Hematopoietic multipotent progenitor cell (in vitro differentiated cells): Measurements from ENCODE around the gene AANAT. TPM values are rescaled to one million over a fixed set of nuclear protein-coding genes. Genes with fewer than 3 reads are reported as not detected.

Experiments
- DNase-seq, 3 donors: peaks; one replicate each; pipeline ENCODE4 v3.0.0-alpha.2; 2011 to 2015; ENCODE audit warnings: low read depth in 2 of 3, low spot score in 2 of 3
- total RNA-seq: library from RNA; depleted of rRNA; stranded (reverse); fragments of >200 nt; gene quantifications from one replicate; pipeline ENCODE4 v1.2.3, GENCODE V29; 2012

AANAT gene
- total RNA-seq: under 0.01 TPM

DNA sequence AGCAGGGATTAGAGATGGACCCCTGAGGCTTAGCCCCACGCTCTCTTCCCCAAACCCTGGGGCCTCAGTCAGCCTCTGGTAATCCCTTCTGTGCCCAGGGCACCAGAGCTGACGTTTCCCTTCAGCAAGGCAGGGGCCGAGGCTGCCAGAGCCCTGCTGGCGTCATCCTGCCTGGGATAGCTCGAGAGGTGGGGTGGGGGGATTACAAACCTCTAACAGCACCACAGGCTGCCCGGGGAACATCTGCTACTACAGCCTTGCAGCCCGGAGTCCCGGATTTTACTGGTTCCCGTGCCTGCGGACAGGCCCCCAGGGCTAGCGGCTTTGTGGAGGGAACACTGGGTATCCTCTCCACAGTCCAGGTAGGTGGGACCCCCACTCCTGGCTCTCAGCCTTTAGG, at the start of gene AANAT:
Gene AANAT, plus strand, starts transcription at position 238 of the 400 bp plus-strand sequence. CDS start 1,144 bp downstream, outside the sequence.
- no peak for DNase-seq

DNA sequence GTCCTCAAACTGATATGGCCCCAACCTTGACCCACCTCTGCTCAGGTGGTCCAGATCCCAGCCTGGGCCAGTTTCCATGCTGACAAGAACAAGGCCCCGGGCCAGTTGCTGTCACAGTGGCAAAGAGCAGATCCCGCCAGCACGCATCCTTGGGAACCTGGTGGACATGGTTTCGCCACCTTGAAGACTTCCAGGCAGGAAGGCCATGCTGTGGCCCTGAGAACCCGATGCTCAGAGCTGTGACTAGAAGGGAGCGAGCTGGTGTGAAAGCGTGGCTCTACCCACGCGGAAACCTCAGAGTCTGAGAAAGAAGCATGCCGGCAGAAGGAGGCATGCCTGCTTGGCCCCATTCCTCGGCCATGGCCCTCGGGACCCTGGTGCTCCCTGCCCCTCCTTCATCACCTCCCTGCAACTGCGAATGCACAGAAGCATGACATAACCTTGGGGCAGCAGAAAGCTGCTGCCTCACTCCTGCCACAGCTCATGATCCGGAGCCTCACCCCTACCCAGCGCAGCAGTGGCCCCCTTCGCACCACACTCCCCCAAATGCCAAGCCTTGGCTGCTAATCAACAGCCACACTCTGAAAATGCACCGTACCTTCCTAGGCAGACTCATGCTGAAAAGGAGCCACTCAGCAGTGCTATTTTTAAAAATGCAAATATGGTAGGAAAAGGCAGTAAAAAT, 47.7 kb upstream of the AANAT start:
- no peak for DNase-seq

DNA sequence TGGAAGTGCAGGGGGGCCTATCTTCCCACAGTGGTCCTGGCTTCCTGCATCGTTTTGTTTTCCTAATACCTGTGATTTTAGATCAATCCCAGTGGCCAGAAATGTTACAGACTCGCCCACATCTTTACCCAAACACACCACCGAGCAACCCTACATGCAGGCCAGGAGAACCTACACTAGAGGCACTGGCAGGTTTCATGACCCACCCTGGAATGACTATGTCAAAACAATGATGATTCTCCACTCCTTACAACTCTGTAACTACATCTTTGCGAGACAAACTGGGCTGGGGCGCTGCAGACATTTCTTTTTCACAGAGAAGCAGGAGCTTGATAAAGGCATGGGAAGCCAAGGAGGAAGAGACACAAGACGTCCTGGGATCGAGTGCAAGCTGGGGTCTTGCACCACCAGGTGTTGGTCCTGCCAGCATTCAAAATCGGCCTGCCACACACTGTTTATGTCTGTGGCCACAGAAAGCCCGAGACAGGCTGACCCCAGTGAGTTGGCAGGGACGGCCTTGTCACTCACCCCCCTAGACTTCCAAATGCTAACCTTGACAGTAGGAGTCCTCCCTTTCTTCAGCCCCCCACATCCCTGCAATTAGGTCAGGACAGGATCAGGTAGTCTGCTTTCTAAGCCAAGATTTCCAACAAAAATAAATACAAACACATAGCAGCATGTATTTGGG, 46.9 kb upstream of the AANAT start:
- no peak for DNase-seq

DNA sequence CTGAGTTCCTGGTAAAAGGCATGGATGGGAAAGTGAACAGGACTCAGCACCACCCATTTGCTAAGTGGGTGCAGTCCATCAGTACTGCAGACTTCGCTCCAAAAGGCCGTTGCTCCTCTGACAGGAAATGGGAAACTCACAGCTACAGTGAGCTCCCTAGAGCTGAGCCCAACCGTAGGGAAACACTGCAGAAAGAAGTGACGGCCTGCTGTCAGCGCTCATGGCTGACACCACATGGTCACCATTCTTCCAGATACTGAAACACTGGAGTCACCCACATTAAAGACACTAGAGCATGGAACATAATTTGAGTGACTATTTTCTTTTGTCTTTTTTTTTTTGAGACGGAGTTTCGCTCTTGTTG, 46.4 kb upstream of the AANAT start:
- DNase-seq: no peak

DNA sequence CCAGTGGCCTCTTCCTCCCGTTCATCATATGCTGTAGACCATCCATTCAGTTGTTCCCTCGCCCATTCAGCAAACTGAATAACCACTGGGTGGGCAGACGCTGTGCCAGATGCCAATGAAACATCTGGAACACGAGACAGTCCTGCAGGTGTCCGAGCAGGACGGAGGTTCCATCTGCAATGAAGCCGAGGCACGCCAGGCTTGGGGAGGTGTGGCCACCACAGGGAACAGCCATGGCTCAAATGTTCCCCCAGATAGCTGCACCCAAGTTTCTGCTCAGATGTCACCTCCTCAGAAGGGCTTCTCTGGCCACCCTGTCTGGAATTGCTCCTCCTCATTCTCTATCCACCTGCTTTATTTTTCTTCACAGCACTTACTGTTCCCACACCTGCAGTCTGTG, 45.0 kb upstream of the AANAT start:
- DNase-seq: no peak

DNA sequence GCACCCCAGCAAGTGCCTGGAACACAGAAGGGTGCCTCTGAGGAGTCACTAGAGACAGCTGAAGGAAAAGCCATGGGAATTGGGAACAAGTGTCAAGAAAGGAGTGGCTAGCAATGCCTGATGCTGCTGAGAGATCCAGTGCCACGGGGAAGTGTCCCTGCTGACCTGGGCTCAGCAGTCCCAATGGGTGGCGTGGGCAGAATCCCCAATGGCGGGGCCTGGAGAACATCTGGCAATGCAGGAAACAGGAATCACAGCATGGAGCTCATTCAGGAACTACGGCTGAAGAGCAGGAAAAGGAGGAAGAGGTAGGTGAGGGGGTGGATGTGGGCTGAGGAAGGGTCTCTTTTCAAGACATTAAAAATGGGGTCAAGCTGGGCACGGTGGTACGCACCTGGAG, 44.5 kb upstream of the AANAT start:
- DNase-seq: no peak

DNA sequence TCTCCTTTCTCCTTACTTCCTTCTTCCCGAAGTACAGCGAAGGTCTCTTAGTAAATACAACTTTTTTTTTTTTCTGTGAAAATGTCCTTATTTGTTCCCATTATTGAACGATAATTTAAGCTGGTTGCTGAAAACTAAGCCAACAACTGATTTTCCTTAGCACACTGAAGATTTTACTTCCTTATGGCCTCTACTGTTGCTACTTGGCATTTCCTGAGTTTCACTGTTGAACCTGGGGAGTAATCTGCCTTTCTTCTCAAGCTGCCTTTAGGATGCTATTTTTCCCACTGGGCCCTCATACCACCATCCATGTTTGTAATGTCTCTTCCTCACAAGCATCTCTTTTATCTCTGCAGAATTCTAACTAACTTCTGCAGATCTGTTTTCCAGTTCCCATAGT, 40.5 kb upstream of the AANAT start:
- no peak for DNase-seq

DNA sequence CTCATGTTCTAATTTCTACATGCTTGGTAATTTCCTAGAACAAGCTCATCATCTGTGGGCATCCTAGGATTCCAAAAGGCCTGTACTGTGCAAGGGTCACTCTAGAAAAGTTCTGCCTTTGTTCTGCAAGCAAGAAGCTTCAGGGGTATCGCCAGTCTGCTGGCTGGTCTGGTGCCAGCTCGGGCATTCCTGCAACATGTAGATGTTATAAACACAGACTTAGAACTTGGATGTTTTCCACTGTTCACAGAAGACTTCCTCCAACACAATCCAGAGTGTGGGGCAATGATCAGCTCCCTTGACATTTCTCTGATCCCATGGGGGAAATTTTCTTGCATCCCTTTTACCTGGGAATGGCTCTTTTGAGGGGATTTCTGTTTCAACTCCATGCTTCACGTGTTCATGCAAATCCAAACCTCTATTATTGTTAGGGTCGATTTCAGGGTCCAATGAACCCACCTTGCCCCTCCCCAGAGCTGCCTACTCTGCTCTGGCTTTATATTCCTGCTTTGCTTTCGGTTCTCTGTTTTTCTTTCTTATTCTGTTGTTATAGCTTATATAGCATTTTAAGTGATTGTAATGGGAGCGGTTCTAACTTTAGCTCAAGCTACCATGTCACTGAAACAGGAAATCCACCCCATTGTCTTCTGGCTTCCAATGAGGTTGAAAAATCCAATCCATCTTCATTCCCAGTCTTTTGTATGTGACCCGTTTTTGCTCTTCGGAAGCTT, 39.7 kb upstream of the AANAT start:
- no peak for DNase-seq

DNA sequence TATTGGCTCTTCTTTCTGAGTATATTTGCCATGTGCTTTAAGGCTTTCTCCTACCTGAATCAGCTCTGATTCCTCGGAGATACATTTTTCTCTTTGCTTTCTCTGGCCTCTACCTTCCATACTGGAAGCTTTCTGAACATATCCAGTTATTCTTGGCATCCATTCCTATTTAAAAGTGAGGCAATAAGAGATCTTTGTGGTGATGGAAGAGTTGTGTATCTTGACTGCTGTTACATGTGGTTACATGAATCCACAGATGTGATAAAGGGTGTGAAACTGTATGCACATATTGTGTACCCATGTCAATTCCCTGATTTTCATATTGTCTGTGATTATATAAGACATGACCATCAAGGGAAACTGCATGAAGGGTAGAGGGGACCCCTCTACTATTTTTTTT, 38.9 kb upstream of the AANAT start:
- DNase-seq: no peak

DNA sequence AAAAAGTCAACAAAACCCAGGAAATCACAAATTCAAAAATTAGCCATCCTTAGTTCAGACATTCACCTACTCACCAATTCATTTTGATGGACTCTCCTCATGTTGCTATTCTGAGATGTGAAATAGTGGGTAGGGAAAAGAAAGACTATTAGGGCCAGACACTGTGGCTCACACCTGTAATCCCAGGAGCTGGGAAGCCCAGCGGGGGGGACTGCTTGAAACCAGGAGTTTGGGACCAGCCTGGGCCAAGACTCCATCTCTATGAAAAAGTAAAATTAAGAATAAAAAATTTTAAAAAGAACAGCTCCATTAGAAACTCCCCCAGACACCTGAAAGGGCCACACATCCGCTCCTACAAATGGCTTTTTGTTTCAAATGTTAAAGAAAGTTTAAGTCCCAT, 35.9 kb upstream of the AANAT start:
- DNase-seq: no peak

DNA sequence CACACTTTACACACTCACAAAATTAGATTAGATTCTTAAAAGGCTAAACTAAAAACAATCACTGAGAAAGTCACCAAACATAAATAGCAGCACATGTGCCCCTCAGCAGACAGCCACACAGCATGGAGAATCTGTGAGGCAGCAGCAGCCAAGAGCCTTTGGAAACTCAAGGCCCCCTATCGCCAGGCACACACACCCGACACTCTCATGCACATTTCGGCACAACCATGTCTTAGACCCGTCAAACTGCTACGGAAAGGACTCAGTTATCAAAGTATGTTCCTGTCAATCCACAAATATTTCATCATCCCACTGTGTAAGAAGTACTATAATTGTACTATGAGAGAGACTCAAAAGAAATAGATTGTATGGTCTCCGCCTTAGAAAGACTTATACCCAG, 35.4 kb upstream of the AANAT start:
- no peak for DNase-seq

DNA sequence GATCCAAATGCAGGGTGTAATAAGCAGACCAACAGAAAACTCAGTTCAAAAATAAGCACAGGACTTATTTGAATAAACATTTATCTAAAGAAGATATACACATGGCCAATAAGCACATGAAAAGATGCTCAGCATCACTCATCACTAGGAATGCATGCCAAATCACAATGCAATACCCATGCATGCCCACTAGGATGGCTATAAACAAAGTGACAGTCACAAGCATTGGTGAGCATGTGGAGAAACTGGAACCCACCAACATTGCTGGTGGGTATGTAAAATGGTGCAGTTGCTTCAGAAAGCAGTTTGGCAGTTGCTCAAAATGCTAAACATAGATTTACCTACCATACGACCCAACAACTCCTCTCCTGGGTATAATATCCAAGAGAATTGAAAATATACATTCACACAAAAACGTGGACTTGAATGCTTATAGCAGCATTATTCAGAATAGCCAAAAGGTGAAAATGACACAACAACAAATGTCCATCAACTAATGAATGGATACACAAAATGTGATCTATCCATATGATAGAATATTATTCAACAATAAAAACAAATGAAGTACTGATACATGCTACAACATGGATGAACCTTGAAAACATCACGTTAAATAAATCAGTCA, 34.6 kb upstream of the AANAT start:
- peak in 1 of 3 donors; percentile 43 for DNase-seq

DNA sequence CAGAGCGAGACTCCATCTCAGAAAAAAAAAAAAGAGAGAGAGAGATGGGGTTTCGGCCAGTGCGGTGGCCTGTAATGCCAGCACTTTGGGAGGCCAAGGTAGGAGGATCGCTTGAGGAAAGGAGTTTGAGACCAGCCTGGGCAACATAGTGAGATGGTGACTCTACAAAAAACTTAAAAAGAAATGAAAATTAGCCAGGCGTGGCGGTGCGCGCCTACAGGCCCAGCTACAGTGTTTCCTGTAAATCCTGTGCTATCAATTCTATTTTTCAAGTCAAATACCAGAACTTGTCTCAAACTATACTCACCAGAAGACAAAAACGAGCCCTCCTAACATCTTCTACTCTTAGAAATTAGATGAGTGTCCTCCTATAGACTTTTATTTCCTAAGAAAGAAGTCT, 33.7 kb upstream of the AANAT start:
- DNase-seq: no peak

DNA sequence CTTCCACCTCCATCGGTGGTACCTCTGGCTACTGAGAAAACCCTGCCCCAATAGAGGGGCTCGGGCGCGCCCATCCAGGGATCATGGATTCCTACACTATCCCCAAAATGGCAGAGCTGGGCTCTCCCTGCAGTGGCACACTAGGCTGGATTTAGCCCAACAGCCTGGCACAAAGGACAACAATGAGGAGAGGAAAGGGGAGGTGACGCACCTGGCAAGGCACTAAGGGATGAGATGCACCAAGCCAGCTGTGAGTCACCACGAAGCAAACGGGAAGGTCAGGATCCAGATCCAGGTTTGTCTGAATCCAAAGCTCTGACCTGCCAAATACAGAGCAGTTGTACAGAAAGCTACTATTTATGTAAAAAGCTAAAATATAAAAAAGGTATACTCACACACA, 32.5 kb upstream of the AANAT start:
- no peak for DNase-seq

DNA sequence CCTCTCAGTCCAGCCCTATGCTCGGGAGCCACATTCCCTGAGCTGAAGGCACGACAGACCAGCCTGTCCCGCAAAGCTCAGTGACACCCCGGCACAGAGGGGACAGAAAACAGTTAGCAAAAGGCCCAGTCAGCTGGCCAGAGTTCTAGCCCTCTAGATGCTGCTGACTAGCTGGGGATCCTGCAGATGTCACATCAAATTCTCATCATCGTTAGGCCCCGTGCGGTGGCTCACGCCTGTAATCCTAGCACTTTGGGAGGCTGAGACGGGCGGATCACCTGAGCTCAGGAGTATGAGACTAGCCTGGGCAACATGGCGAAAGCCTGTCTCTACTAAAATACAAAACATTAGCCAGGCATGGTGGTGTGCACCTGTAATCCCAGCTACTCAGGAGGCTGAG, 31.7 kb upstream of the AANAT start:
- no peak for DNase-seq

DNA sequence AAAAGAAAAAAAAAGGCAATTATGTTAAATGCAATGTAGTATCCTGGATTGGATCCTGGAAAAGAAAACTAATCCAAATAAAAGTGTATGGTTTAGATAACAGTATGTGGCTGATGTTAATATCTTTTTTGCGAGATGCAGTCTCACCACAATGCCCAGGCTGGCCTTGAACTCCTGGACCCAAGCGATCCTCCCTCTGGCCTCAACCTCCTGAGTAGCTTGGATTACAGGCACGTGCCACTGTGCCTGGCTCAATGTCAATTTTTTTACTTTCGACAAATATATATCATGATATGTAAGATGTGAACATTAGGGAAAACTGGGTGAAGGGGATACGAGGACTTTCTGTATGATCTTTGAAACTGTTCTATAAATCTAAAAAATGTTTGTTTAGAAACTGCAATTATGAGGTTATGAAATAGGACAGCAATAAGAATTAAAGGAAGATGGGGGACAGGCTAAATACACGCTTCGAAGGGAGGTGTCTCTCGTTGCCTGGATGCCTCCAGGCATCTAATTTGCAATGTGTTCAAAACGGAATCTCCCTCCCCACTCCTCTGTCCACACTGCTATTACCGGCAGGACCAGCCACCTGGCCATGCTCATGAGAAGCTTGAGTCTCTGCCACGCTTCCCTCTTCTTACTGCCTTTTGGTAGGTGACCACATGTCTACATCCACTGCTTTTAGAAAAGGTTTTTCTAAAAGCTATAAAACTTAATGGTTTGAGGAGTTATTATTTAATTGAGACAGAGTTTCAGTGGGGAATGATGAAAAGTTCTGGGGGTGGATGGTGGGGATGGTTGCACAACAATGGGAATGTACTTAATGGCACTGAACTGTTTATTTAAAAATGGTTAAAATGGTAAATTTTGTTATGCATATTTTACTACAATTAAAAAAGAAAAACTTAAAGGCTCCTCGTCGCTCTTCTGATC, 29.7 kb upstream of the AANAT start:
- no peak for DNase-seq

DNA sequence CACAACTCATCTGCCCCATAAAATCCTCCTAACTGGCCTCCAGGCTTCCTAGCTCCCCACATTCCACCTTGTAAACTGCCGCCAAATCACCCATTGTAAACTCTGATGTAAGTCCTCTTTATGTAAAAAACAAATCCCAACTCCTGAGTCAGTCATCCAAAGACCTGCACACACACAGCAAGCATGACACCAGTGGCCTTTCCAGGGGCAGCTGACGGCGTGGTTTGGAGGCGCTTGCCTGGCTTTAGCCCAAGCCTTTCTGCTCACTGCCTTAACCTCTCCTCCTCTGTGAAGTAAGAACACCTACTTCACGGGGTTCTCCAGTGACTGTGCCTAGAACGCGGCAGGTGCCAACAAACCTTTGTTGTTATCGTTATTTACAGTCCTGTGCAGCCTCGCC, 28.5 kb upstream of the AANAT start:
- DNase-seq: no peak

DNA sequence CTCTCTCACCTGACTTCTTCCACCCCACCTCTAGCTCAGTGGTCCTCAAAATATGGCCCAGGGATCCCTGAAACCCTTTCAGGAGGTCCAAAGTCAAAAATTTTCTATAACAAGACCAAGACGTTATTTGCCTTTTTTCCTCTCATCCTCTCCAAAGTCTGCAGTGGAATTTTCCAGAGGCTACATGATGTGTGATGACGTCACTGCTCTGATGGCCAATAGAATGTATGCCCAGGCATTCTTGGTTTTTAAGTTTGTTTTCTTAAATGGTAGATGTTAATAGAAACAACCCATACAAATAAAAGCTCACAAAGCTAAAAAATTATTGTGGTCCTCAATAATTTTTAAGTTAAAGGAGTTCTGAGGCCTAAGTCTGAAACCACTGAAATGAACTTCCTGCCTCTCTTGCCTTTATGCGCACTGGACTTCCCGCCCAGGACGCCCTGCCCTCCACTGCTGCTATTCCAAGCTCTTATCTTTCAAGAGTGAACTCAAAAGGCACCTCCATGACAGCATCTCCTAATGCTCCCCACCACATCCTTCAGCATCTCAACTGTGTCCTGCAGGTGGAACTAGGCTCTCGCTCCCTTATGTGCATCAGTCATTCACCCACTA, 28.0 kb upstream of the AANAT start:
- DNase-seq: no peak

DNA sequence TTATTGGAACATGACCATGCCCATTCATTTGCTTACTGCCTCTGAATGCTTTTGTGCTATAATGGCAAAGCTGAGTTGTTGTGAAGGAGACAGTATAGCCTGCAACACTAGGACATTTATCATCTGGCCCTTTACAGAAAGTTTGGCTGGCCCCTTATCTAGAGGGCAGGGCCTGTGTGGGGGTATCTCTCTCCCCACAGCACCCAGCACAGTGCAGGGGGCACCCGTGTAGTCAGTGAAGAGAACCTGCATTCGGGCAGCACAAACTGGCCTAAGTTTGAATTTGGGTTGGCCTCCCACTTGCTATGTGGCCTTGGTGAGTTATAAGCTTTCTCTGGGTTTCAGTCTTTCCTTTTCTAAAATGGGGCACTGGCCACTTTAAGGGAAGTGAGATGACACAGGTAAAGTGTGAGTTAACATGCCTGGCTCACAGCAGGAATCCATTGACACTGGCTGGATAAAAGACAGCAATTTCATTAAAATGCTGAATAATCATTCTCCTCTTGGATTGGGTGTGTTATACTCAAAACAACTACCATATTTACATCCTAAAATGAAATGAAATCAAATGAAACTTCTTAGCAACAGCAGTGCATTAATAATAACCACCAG, 26.5 kb upstream of the AANAT start:
- no peak for DNase-seq
